Upper lobe of left lung (tissue), 4 donors: ENCODE measurements around the gene SNTG2.

ENCODE experiments used
- POLR2A ChIP-seq, 4 donors: fragments of 450-650 bp; IDR thresholded peaks; one replicate each; pipeline ENCODE4 v1.5.1; 2016 to 2017; ENCODE audit warnings: antibody characterized with exemption in 4 of 4, mild to moderate bottlenecking in 2 of 4
- TF ChIP-seq, protein P1 (sequence below), 6 experiments: fragments of 450-650 bp in 4 of 6; fragments of 200-600 bp in 2 of 6; sonication (generic) in 2 of 6; IDR thresholded peaks; one replicate each; pipeline ENCODE4 v1.5.1; 2016 to 2019; ENCODE audit warnings: antibody characterized with exemption in 6 of 6

DNA sequence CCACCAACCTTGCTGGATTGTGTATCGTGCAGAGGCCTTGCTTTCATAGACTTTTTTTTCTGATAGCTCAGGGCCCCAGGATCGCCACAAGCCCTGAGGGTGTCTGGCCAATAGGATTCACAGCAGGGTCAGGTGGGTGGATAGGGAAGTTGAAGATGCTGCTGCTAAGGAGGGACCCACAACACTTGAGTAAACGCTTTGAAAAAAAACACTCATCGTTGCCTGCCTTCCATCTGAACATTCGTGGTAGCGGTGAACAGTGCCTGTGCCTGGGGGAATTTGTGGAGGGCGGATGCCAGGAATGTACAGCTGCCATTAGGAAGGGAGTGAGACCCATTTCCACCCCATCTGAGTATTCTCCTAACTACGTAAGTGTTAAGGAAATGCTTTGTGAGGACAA is 358.0 kb downstream of the SNTG2 start:
- TF ChIP-seq, protein P1, sequence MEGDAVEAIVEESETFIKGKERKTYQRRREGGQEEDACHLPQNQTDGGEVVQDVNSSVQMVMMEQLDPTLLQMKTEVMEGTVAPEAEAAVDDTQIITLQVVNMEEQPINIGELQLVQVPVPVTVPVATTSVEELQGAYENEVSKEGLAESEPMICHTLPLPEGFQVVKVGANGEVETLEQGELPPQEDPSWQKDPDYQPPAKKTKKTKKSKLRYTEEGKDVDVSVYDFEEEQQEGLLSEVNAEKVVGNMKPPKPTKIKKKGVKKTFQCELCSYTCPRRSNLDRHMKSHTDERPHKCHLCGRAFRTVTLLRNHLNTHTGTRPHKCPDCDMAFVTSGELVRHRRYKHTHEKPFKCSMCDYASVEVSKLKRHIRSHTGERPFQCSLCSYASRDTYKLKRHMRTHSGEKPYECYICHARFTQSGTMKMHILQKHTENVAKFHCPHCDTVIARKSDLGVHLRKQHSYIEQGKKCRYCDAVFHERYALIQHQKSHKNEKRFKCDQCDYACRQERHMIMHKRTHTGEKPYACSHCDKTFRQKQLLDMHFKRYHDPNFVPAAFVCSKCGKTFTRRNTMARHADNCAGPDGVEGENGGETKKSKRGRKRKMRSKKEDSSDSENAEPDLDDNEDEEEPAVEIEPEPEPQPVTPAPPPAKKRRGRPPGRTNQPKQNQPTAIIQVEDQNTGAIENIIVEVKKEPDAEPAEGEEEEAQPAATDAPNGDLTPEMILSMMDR (IDR thresholded peaks at IDR 0.05), result no peak
- no peak for TF ChIP-seq POLR2A (IDR thresholded peaks at IDR 0.05)
